ENCODE data around the gene AKR1D1.
"Not testable (repeated sequence)": the region's sequence is repeated elsewhere in the genome, so short reads cannot be mapped to it uniquely, and the experiment has no call there.

AKR1D1 gene

GRCh38 chr7:138074121-138074520, 2.1 kb upstream of the AKR1D1 start:
- no peak for DNase-seq (ENCODE audit: low read depth in 2 of 2)

GRCh38 chr7:138074540-138074939, 1.7 kb upstream of the AKR1D1 start:
- no peak for DNase-seq (ENCODE audit: low read depth in 2 of 2)

GRCh38 chr7:138075350-138075749, 909 bp upstream of the AKR1D1 start:
- no peak for DNase-seq (ENCODE audit: low read depth in 2 of 2)

GRCh38 chr7:138075786-138076185, 473 bp upstream of the AKR1D1 start:
- not testable (repeated sequence) for DNase-seq (ENCODE audit: low read depth in 2 of 2)

DNA sequence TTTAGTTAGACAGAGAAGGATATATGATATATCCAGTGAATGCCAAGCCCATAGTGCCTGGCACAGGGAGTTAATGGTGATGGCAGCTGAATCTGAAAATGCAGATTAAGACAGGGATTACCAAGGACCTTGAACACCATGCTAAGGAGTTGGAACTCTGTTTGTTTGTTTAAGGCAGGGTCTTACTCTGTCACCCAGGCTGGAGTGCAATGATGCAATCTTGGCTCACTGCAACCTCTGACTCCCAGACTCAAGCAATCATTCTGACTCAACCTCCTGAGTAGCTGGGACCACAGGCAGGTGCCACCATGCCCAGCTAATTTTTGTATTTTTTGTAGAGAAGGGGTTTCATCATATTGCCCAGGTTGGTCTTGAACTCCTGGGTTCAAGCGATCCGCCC, 1.6 kb downstream of the AKR1D1 start:
- no peak for DNase-seq (ENCODE audit: low read depth in 2 of 2)

DNA sequence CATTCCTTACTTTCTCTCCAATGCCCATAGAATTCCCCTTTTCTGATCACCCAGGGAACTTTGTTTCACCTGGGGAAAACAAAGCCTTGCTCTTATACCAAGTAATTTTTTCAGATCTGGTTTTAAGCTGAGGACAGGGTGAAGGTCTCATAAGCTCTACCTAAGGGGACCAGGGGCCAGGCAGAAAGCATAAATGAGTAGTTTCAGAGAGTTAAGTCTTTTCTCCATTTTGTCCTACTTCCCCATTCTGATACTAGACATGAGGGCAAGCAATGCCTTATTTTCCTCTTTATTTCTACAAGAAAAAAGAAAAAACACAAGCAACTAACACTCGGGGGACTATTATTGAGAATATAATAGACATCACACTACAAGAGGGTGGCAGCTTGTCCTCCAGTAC, 2.9 kb downstream of the AKR1D1 start:
- no peak for DNase-seq (ENCODE audit: low read depth in 2 of 2)

GRCh38 chr7:138081868-138082267, 5.6 kb downstream of the AKR1D1 start:
- DNase-seq (ENCODE audit: low read depth in 2 of 2) = no peak

GRCh38 chr7:138083859-138084258, 7.6 kb downstream of the AKR1D1 start:
- no peak for DNase-seq (ENCODE audit: low read depth in 2 of 2)

- no peak for DNase-seq (ENCODE audit: low read depth in 2 of 2)
Observed at GRCh38 chr7:138086563-138087270, 10.5 kb downstream of the AKR1D1 start.

GRCh38 chr7:138089080-138089901, 13.0 kb downstream of the AKR1D1 start:
- no peak for DNase-seq (ENCODE audit: low read depth in 2 of 2)

GRCh38 chr7:138091032-138091431, 14.8 kb downstream of the AKR1D1 start:
- DNase-seq (ENCODE audit: low read depth in 2 of 2) = no peak

- not testable (repeated sequence) for DNase-seq (ENCODE audit: low read depth in 2 of 2)
Observed at GRCh38 chr7:138091840-138092239, 15.6 kb downstream of the AKR1D1 start.

GRCh38 chr7:138092486-138093028, 16.3 kb downstream of the AKR1D1 start:
- no peak for DNase-seq (ENCODE audit: low read depth in 2 of 2)

DNA sequence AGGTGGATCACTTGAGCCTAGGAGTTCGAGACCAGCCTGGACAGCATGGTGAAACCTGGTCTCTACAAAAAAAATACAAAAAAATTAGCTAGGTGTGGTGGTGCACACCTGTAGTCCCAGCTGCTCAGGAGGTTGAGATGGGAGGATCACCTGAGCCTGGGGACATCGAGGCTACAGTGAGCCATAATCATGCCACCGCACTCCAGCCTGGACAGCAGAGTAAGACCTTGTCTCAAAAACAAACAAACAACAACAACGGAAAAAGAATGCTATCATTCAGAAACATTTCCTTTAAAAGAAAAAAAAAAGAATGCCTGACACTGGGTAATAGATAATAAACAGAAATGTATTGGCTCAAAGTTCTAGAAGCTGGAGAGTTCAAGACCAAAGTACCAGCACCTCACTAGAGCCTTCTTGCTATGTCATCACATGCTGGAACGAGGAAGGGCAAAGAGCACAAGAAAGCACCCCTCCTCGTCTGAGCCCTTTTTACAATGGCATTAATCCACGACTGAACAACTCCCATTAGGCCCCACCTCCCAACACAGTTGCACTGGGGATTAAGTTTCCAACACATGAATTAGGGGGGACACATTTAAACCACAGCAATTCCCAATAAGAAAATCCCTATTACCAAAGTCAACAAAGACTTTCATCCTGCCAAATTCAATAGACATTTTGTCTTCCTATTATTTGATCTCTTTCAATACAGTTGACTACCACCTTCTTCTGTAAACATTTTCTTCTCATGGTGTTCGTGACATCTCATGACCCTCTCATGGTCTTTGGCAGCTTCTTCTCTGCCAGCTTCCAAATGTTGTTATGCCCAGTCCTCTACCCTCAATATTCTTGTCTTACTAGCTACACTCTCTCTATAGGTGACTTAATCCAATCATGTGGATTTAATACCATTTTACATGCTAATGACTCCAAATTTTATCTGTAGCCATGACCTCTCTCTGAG, 20.0 kb downstream of the AKR1D1 start:
- no peak for DNase-seq (ENCODE audit: low read depth in 2 of 2)

DNA sequence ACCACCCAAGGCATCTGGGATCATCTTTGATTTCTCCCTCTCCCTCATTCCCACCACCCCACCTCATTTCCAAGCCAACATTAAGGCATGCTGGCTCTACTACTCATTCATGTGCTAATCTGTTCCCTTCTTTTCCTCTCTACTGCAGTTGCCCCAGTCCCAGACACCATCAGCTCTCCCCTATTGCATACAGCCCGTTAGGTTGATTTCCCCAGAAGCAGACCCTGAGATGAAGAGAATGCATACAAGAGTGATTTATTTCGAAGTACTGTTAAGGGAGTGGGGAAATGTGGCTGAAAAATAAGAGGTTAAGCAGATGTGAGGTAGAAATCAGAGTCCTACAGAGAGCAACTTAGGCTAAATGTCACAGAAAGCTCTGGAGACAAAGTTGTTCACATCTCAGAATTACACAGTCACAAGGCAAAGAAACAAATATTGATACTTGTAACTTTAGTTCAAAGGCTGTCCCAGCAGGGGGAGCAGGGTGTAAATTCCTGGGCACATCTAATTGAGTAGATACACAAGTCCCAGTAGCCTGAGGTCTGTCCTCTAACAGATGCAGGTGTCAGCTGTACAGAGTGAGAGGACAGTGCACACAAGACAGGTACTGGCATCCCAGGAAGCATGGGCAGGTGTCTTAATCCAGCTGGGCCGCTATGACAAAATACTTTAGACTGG, 20.9 kb downstream of the AKR1D1 start:
- no peak for DNase-seq (ENCODE audit: low read depth in 2 of 2)

GRCh38 chr7:138099813-138100212, 23.6 kb downstream of the AKR1D1 start:
- no peak for DNase-seq (ENCODE audit: low read depth in 2 of 2)

DNA sequence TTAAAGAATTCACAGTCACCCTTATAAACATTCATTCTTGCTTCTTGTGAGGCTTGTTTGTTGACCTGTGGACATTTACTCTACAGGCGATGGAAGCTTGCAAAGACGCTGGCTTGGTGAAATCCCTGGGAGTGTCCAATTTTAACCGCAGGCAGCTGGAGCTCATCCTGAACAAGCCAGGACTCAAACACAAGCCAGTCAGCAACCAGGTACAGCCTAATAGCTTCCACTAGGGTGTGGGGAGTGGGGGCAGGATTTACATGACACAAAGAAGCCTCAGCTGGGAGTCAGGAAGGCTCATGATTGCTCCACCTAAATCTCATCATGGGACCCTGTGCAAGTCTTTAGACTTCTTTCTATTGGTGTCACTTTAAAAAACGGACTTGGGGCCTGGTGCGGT, 29.0 kb downstream of the AKR1D1 start:
- DNase-seq (ENCODE audit: low read depth in 2 of 2) = no peak

- DNase-seq (ENCODE audit: low read depth in 2 of 2) = no peak
Observed at GRCh38 chr7:138115047-138115446, 38.8 kb downstream of the AKR1D1 start.

DNA sequence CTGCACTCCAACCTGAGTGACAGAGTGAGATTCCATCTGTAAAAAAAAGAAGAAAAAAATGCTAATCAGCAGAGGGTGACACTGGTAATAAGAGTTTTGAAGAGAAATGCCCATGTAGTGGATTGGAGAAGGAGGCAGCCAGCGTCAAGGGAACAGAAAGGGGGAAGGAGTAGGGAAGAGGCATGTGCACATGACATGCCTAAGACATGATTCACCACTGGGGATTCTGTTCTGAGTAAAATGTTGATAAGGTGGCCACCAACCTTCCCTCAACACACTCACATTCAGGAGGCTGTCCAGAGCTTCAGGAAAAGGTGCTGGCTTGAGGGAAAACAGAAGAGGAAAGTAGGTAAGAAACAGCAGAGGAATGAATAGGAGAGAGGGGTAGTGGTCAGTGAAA, 39.9 kb downstream of the AKR1D1 start:
- DNase-seq (ENCODE audit: low read depth in 2 of 2) = no peak

GRCh38 chr7:138116892-138117291, 40.6 kb downstream of the AKR1D1 start:
- no peak for DNase-seq (ENCODE audit: low read depth in 2 of 2)

DNA sequence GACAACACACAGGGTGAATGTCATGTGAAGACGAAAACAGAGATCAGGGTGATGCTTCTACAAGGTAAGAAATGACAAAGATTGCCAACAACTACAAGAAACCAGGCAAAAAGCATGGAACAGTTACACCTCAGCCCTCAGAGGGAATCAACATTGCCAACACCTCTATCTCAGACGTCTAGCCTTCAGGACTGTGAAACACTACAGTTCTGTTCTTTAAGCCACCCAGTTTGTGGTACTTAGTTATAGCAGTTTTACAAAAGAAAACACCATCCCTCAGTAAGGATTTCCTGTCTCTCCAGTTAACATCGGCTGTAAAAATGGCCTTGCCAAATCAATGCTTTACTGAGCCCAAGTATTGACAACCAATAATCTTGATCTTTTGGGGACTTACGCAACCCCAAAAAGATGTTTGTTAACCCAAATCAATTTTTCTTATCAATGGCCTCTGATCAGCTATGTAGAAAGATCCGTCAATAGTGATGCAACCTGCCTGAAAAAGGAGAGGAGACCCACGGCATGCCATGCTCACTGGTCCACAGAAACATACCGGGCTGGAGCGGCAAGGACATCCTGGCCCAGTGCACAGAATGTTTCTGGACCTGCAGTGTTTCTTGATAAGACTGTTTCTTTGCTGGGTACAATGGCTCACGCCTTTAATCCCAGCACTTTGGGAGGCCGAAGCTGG, 44.0 kb downstream of the AKR1D1 start:
- no peak for DNase-seq (ENCODE audit: low read depth in 2 of 2)
